Measurements from ENCODE around the gene RAPGEF6.

GRCh38 chr5:131530706-131531331, 104.2 kb downstream of the RAPGEF6 start:
- no peak for TF ChIP-seq CTCF (IDR thresholded peaks at IDR 0.05)
- TF ChIP-seq POLR2A (IDR thresholded peaks at IDR 0.05): no peak
